Cardiac muscle cell (in vitro differentiated cells and primary cell): ENCODE results near the gene BCKDHB. TPM values are rescaled to one million over a fixed set of nuclear protein-coding genes. Genes with fewer than 3 reads are reported as not detected.

ENCODE experiments used
- DNase-seq, 2 donors: peaks; one replicate each; pipeline versions ENCODE4 v3.0.0 to v3.0.0-alpha.2; 2010 to 2017; ENCODE audit warnings: low read depth in 1 of 2, low spot score in 1 of 2
- H3K27ac ChIP-seq: fragments of 200-600 bp; sonication (generic); 2 replicates; pipeline ENCODE4 v1.5.1; 2016
- H3K27me3 ChIP-seq: fragments of 200-600 bp; sonication (generic); 2 replicates; pipeline ENCODE4 v1.6.0; 2016; ENCODE audit warnings: control low read depth
- H3K36me3 ChIP-seq: fragments of 200-600 bp; sonication (generic); 2 replicates; pipeline ENCODE4 v1.5.1; 2016; ENCODE audit warnings: control low read depth
- H3K4me1 ChIP-seq: fragments of 200-600 bp; sonication (generic); 2 replicates; pipeline ENCODE4 v1.8.1; 2017; ENCODE audit warnings: low read depth, mild to moderate bottlenecking, mixed run types
- H3K4me3 ChIP-seq: fragments of 200-600 bp; sonication (generic); 2 replicates; pipeline ENCODE4 v1.5.1; 2016; ENCODE audit warnings: mild to moderate bottlenecking
- H3K9me3 ChIP-seq: fragments of 200-600 bp; sonication (generic); 2 replicates; pipeline ENCODE4 v1.5.1; 2017; ENCODE audit warnings: low read depth, mild to moderate bottlenecking, control low read depth
- CTCF ChIP-seq: IDR thresholded peaks from 2 replicates; pipeline ENCODE4 v1.5.1; 2012; ENCODE audit warnings: low read depth, mild to moderate bottlenecking, low read length
- polyA plus RNA-seq: library from polyadenylated mRNA; unstranded; fragments of >200 nt; fragmentation: Nextera tagmentation; extraction: Ambion mirVana; gene quantifications from 2 replicates; pipeline ENCODE4 v1.2.1, GENCODE V29; 2016
- total RNA-seq: library from RNA; depleted of rRNA; stranded (reverse); fragments of >200 nt; gene quantifications from 2 replicates; pipeline ENCODE4 v1.2.3, GENCODE V29; 2016

BCKDHB gene
- total and polyA plus RNA-seq, 2 experiments from 2014 or later, result 27.8 to 37.4 TPM

- DNase-seq, result no peak
- H3K27me3 ChIP-seq, result no peaks in the 10 kb centered on the region
- TF ChIP-seq CTCF, result no peak
- no peaks in the 10 kb centered on the region for H3K36me3 ChIP-seq
- H3K9me3 ChIP-seq, result no peaks in the 10 kb centered on the region
- no peaks in the 10 kb centered on the region for H3K4me1 ChIP-seq
- H3K27ac ChIP-seq, result no peak overlapping the region
- H3K4me3 ChIP-seq, result no peak overlapping the region
Observed at GRCh38 chr6:80227545-80228105, 121.2 kb downstream of the BCKDHB start.

GRCh38 chr6:80233262-80233661, 126.8 kb downstream of the BCKDHB start:
- no peak for TF ChIP-seq CTCF
- H3K4me1 ChIP-seq, result peaks cover 12% of the 10 kb centered on the region
- peak overlapping the region; percentile 74 for H3K27ac ChIP-seq
- no peaks in the 10 kb centered on the region for H3K27me3 ChIP-seq
- no peak for DNase-seq
- no peaks in the 10 kb centered on the region for H3K9me3 ChIP-seq
- no peak overlapping the region for H3K4me3 ChIP-seq
- no peaks in the 10 kb centered on the region for H3K36me3 ChIP-seq

GRCh38 chr6:80233958-80234357, 127.5 kb downstream of the BCKDHB start:
- Histone ChIP-seq H3K36me3 (no peaks in the 10 kb centered on the region), H3K4me1 (peaks cover 12% of the 10 kb centered on the region), H3K9me3 (no peaks in the 10 kb centered on the region), H3K27me3 (no peaks in the 10 kb centered on the region), H3K27ac (peak overlapping the region; percentile 74), H3K4me3 (no peak overlapping the region)
- TF ChIP-seq CTCF, result no peak
- DNase-seq, result no peak

GRCh38 chr6:80234401-80234800, 127.9 kb downstream of the BCKDHB start:
- Histone ChIP-seq H3K9me3 (no peaks in the 10 kb centered on the region), H3K36me3 (no peaks in the 10 kb centered on the region), H3K27ac (peak overlapping the region; percentile 74), H3K27me3 (no peaks in the 10 kb centered on the region), H3K4me3 (no peak overlapping the region), H3K4me1 (peaks cover 12% of the 10 kb centered on the region)
- DNase-seq, result peak in 1 of 2 donors; percentile 34
- TF ChIP-seq CTCF, result no peak

- TF ChIP-seq CTCF, result no peak
- H3K9me3 ChIP-seq, result no peaks in the 10 kb centered on the region
- no peak for DNase-seq
- H3K36me3 ChIP-seq, result no peaks in the 10 kb centered on the region
- no peak overlapping the region for H3K4me3 ChIP-seq
- H3K4me1 ChIP-seq, result peaks cover 12% of the 10 kb centered on the region
- H3K27ac ChIP-seq, result peak overlapping the region; percentile 74
- H3K27me3 ChIP-seq, result no peaks in the 10 kb centered on the region
Observed at GRCh38 chr6:80234908-80235307, 128.4 kb downstream of the BCKDHB start.
